ENCODE measurements around the gene SYF2. TPM values are rescaled to one million over a fixed set of nuclear protein-coding genes. Genes with fewer than 3 reads are reported as not detected.

SYF2 gene
- total RNA-seq, 2 donors from 2014 or later: 46.5 to 51.0 TPM

DNA sequence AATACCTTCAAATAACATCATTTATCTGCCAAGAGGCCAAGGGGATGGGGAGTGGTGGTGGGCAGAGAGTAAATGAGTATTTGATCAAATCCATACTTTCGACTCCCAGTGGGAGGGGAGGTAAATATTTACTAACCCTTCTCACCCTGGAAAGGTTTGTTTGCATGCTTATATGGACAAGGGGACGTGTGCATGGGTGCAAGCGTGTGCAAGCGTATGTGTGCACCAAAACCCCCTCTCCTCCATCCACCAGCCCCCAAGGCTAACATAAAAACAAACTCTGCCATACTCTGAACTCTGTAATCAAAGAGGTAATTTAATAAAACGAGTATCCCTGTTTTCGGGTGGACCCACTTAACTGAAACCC lies 58.0 kb downstream of the SYF2 start:
- Histone ChIP-seq H3K4me1 (replicated peaks) (no peaks in the 10 kb centered on the region), H3K4me3 (no peak overlapping the region), H3K27me3 (replicated peaks; ENCODE audit: insufficient read depth) (no peaks in the 10 kb centered on the region), H3K9me3 (no peaks in the 10 kb centered on the region), H3K27ac (no peak overlapping the region), H3K36me3 (no peaks in the 10 kb centered on the region)
- TF ChIP-seq POLR2A (IDR thresholded peaks at IDR 0.05): no peak
- intact Hi-C loops (cut with DNase I): no loop called here
- 80% methylated on average over 6 of the region's 6 CpGs for WGBS
- DNase-seq (ENCODE audit: low spot score): no peak

DNA sequence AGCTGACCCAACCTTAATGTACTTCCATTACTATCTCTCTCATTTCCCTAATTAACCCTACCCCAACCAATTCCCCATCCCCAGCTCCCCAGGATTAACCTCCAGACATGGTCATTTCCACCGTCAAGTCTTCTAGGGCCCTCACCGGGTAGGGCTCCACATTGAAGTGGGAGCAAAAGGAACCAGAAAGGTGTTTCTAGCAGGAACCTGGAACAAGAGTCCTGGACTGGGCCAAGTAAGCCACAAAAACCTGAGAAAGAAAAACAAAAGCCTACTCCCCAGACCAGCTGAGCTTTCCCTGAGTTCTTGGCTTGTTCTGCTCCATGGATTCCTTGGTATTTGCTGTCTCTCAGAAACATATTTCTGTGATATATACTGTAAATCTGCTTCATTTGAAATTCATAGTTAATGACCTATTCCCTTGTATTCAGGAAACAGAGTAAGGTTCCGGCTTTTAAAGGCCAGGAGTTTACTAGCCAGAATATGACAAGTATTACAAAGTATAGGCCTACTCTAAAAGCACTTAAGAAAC lies 58.4 kb downstream of the SYF2 start:
- DNase-seq (ENCODE audit: low spot score): no peak
- Histone ChIP-seq H3K27me3 (replicated peaks; ENCODE audit: insufficient read depth) (no peaks in the 10 kb centered on the region), H3K4me3 (no peak overlapping the region), H3K4me1 (replicated peaks) (no peaks in the 10 kb centered on the region), H3K9me3 (no peaks in the 10 kb centered on the region), H3K27ac (no peak overlapping the region), H3K36me3 (no peaks in the 10 kb centered on the region)
- TF ChIP-seq POLR2A (IDR thresholded peaks at IDR 0.05) (no peak), POLR2AphosphoS5 (IDR thresholded peaks at IDR 0.05) (no peak)
- TF ChIP-seq, protein P1, sequence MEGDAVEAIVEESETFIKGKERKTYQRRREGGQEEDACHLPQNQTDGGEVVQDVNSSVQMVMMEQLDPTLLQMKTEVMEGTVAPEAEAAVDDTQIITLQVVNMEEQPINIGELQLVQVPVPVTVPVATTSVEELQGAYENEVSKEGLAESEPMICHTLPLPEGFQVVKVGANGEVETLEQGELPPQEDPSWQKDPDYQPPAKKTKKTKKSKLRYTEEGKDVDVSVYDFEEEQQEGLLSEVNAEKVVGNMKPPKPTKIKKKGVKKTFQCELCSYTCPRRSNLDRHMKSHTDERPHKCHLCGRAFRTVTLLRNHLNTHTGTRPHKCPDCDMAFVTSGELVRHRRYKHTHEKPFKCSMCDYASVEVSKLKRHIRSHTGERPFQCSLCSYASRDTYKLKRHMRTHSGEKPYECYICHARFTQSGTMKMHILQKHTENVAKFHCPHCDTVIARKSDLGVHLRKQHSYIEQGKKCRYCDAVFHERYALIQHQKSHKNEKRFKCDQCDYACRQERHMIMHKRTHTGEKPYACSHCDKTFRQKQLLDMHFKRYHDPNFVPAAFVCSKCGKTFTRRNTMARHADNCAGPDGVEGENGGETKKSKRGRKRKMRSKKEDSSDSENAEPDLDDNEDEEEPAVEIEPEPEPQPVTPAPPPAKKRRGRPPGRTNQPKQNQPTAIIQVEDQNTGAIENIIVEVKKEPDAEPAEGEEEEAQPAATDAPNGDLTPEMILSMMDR (IDR thresholded peaks at IDR 0.05): no peak
- intact Hi-C loops (cut with DNase I): no loop called here
- 81% methylated on average over 3 of the region's 3 CpGs for WGBS

Other genes starting within 250 kb of the SYF2 start
- 100 to 1,000 TPM; 114 to 145 TPM for gene RSRP1, start 15.0 kb upstream of the SYF2 start, total RNA-seq
- gene RHD, start 40.0 kb upstream of the SYF2 start, total RNA-seq: not detected
- gene TMEM50A, start 105.8 kb upstream of the SYF2 start, total RNA-seq: 10 to 100 TPM; 70.0 to 90.6 TPM
- gene RHCE, start 188.3 kb upstream of the SYF2 start, total RNA-seq: 1 to 10 TPM; 2.4 to 3.9 TPM
- gene MACO1, start 198.4 kb upstream of the SYF2 start, total RNA-seq: 10 to 100 TPM; 25.5 to 31.0 TPM